ENCODE measurements around the gene ASB8.
"Not testable (repeated sequence)": the region's sequence is repeated elsewhere in the genome, so short reads cannot be mapped to it uniquely, and the experiment has no call there.

The ASB8 gene

DNA sequence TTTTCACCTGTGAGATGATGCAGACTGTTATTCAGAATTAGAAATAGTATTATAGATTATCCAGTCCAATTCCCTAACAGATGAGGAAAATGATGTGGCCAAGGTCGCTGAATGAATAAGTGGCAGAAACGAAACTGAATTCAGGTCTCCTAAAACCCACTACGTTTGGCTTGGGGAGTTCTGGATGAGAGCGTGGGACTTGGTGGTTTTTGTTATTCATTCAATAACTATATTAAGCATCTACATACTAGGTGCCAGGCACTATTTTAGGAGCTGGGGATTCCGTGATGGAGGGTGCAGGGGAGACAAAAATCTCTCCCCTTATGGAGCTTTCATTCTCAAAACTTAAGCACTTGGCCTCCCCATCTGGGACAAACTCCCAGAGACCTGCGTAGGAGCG, 25.3 kb upstream of the ASB8 start:
- DNase-seq: no peak

DNA sequence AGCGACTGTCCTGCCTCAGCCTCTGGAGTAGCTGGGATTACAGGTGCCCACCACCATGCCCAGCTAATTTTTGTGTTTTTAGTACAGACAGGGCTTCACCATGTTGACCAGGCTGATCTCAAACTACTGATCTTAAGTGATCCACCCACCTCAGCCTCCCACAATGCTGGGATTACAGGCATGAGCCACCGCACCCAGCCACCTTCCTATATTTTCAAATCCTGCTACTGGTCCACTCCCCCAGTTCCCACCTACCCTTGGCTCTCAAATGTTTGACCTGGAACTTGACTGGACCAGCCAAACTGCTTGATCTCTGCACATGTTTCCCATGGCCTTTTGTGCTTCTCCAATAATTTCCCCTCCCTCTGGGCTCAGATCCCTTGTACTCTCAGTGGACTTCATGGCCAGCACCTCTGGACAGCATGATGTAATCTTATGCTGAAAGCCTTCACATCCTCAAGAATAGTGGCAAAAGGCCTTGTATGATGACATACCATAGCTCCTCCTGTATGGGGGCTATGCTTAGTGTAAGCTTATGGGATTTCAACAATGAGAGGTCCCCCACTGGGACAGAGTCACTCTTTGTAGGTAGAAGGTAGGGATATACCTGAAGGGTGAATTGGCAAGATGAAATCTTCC, 23.7 kb upstream of the ASB8 start:
- DNase-seq: no peak

DNA sequence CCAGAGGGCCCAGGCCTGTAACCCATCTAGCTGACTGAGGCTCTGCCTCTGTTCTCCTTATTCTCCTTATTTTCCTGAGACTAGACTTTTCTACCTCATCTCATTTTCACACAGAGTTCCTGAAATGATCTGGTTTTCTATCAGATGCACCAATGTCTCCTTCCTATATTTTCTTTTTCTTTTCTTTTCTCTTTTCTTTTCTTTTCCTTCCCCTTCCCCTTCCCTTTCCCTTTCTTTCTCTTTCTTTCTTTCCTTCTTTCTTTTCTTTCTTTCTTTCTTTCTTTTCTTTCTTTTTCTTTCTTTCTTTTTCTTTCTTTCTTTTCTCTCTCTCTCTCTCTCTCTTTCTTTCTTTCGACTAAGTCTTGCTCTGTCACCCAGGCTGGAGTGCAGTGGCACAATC, 23.1 kb upstream of the ASB8 start:
- no peak for DNase-seq

DNA sequence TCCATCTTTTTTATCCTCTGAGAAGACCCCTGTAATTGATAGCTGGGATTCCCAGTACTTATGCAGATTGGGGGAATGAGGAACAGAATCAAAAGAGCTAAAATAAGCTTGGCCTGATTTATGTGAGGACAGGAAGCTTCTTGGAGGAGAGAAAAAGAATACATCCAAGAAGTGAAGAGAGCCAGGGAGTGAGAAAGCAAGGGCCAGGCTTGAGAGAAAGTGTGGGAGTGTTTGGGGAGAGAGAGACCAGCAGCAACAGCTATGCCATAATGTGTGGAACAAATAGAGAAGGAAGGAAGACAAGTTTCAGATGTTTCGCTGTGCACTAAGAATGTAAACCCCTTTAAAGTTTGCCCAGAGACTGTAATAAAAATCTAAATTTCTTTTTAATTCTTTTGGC, 22.2 kb upstream of the ASB8 start:
- DNase-seq: no peak

DNA sequence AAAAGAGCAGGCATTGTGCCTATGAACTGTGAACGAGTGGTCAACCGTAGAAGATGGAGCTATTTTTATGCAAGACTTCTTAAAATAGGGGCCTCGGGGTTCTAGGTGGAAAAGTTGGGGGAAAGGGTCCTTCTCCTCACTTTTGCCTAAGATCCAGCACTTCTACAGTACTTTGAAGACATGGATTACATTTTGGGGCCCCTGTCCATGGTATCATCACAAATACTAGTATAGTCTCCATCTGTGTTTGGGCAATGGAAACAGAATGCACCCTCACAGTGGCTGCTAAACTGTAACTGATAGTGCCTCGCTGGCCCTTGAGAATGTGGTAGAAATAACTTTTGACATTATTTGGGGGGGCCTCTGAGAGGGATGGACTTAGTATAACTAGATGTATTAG, 20.7 kb upstream of the ASB8 start:
- no peak for DNase-seq

DNA sequence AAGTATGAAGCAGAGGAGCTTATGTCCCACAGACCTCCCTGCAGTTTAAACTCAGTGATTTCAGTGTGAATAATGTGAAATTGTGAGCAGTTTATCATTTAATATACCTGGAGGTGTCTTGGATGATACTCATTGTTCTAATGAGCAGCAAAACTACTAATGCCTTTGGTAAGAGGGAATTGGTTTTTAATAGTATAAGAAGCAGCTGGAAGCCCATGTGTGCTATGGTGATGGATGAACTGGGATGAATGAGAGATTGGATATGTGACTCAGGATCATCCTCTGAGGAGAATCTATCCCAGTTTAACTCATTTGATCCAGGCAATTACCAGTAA, 19.1 kb upstream of the ASB8 start:
- DNase-seq: no peak

DNA sequence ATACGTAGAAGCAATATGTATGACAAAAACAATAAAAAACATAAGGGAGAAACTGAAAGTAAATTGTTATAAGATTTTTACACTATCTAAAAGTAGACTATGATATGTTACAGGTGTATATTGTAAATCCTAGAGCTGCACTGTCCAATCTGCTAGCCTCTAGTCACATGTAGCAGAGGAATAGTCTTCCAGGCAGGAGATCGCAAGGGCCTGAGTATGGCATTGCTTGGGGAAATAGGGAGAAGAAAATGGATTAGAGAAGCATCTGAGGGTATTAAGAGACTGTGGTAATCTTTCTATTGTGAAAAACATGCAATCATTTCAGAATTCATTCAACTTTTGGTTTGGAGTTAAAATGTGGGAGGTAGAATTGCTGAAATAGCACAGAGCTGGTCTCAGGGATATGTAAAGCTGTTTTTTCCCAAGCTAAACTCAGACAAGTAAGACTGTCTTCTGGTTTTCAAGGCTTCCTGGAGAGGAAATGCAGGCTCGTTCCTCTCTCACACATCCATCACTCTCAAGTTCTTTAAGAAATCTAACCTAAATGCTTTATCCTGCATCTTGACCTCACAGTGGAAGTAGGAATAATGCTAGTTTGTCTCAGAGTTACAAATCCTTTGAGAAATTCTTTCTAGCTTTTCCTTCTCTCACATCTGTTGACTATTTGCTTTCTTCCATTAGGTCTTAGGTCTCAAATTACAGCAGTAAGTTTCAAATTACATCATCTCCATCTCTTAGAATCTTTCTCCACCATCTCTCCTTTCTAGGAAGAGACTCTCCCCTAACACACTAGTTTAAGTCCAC, 18.5 kb upstream of the ASB8 start:
- DNase-seq: no peak

DNA sequence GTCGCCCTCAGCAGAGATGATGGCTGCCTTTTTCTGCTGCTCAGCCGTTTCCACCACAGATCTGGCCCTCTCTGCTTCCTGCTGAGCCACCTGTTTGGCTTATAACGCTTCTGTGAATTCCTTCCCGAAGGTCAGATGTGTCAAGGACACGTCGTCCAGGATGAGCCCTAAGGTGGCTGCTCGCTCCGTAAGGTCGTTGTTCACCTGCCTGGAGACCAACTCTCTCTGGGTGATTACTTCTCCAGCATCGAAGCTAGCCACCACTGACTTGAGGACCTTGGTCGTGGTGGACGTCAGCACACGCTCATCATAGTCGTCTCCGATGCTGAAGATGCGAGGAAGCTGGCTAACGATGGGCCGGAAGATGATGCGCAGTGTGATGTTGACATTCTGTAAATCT, 11.7 kb upstream of the ASB8 start:
- DNase-seq: no peak

DNA sequence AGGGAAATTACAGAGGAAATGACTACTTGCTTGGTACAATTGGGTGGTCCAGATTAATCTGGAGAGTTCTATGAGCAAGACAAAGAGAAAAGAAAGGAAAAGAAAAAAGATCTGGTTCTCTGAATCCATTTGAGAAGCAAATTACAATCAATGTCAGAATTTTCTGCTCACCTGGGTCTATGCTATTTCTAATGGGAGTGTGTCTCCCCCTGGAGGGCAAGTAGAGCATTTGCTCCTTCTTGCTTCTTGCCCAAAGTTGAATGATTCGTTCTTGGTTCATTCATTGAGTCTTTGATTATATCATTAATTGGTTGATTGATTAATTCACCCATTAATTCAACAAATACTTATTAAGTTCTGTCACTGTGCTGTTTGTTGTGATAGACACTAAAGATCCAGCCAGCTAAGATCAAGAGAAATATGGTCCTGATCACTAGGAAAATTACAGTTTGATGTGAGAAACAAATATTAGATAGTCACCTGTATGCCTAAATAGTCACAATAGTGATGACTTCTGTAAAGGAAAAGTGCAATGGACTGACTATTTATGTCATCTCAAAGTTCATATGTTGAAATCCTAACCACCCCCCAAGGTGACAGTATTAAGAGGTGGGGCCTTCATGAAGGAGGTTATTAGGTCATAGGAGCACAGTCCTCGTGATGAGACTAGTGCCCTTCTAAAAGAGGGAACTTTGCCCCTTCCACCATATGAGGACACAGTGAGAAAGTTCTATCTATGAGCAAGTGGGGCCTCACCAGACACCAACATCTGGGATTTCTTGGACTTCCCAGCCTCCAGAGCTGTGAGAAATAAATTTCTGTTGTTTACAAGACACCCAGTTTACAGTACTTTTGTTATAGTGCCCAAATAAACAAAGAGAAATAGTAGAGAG, 8.0 kb upstream of the ASB8 start:
- DNase-seq: peak; percentile 3

DNA sequence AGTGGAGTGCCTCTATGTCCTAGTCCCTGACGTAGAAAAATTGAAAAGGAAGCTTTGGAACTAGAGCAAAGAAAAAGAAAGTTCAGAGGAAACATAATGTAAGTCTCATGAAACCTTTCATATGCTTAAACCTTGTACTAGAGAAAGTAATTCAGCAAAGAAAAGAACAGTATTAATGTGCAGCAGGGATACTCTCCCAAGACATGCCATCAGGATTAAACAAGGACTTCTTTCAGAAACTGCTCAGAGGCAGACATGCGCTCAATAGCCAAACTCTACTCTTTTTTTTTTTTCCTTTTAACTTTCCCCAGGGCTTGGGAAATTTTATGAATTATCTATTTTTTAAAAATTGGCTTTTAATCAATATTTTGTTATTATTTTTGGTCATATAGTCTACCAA, 7.1 kb upstream of the ASB8 start:
- DNase-seq: no peak

DNA sequence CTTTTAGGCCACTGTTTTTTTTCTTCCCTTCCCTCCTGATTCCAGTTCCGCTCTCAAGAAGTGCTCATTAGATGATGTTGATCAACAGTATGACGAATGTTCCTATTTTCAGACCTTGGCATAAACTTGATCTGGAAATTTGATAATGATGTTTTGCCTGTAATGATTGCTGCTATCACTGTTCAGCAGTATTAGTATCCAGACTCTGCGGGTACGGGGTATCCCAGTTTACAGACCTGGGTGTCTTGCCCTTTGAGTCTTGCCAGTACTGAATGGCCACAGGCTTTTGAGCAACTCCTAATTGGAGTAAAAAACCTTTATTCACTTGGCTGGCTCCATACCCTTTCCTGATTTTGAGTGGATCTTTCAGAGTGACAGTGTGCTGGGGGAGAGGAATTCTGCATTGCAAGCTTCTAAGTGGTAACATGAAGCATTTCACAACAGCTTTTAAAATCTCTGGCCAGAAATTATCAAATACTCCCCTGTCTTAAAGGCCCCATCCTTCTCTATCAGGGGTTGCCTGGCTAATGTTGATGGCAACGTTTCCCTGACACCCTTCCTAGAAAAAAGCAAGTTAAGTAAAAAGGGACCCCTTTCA, 5.9 kb upstream of the ASB8 start:
- no peak for DNase-seq

DNA sequence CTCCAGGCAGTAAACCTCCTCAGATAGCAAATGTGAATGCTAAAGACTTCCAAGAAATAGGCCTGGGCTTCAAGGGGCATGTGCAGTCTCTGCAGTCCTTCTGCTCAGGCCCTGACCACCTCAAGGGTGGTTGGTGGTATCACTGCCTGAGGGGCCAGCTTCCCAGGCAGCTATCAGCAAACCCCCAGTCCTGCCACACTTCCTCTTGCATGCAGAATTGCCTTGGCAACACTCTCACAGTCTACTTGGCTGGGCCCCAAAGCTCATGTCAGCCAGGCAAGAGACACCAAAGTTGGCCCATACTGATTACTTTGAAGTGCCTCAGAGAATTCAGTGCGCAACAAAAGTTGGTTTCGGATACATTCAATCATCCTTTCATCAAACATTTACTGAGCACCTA, 3.5 kb upstream of the ASB8 start:
- DNase-seq: no peak

DNA sequence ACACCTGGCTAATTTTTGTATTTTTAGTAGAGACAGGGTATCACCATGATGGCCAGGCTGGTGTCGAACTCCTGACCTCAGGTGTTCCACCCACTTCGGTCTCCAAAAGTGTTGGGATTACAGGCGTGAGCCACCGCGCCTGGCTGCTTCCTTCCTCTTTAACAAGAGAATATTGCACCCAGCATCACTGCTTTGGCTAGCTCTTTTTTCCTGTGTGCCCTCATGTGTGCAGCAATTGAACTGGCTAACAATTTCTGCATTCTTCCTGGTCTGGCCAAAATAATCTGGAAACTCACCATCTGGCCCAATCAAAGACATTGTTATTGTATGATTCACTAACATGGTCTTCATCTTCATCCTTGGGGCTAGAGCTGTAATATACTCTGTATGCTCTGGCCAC, 2.7 kb upstream of the ASB8 start:
- no peak for DNase-seq

DNA sequence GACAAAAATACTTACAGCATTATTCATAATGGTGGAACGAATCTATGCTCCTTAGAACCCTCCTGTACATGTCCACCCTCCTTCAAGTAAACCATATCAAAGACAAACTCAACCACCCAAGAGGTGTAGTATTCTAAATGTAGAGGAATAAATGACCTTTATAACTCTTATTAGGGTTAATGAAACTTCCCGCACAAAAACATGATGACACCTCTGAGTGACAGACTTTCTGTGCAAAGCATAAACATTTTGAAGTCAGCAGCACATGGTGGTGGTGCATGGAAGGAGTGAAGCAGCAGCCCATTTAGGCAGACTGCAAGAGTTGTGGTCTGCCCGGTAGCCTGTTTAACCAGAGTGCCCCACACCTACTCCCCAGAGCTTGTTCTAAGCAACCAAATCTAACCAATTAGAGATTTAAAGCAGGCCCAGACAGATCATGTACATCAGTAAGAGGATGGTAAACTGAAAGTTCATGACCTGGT, 615 bp upstream of the ASB8 start:
- DNase-seq: no peak

DNA sequence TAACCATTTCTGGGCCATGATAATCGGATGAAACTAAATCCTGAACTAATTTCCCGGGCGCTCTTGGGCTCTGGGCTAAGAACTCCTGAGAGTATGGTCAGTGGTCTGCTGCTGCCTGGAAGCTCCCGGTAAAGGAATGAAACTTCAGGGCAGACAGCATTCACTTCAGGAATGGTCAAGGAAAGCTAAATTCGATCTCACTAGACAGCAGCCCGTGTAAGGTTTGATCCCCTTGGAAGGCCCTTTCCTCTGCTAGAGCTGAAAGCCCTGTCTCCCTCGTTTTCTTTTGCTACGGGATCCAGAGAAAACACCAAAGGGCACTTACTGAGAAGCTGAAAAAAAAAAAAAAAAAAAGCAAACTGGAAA, 680 bp downstream of the ASB8 start:
- no peak for DNase-seq

DNA sequence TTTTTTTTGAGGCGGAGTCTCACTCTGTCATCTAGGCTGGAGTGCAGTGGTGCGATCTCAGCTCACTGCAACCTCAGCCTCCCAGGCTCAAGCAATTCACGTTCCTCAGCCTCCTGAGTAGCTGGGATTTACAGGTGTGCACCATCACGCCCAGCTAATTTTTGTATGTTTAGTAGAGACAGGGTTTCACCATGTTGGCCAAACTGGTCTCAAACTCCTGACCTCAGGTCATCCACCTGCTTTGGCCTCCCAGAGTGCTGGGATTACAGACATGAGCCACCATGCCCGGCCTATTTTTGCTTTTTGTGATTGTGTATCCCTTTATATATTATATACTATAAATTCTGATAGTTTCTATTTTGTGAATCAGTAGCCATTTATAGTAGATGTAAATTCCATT, 1.5 kb downstream of the ASB8 start:
- not testable (repeated sequence) for DNase-seq

DNA sequence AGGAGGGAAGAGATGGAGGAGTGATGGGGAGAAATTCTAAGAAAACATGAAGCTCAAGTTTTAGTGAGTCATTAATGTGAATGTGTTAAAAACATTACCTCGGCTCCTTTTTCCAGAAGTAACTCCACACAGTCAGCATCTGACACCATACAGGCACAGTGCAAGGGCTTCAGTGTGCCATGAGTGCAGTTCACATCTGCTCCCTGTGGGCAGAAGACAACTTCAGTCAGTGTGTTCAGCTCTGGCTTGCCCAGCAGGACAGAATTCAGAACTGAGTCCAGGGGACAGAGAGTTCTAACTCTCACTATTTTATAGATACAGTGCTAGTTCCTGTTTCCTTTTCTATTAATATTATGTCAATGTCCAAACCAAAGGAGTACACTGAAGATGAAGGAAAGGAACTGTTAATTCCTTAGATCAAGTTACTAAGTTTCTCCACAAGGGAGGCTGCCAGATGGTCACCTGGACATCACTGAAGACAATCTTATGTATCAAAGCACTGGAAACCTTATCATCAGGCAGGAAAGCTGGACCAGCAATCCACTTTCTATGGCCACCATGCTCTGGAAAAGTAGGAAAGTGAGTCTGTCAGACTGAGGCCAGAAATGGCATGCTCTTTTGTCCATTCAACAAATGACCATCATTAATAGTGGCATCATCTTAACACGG, 6.1 kb downstream of the ASB8 start:
- no peak for DNase-seq

DNA sequence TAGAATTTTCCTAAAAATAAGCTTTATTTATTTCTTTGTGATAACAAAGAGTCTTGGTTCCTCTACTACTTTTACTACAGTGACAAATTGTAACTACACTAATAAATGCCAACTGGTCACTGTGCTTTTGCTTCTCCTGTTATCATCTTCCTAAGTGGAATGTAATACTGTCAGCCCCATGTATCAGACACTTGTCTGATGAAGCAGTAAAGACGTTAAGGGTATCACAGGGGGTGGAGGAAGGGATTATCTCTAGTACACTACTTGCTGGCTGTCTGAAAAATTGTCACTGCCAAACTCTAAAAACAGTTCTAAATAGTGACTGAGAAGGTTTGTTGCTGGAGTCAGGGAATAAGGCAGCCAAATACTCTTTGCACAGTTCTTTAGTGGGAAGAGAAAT, 11.3 kb downstream of the ASB8 start:
- no peak for DNase-seq

DNA sequence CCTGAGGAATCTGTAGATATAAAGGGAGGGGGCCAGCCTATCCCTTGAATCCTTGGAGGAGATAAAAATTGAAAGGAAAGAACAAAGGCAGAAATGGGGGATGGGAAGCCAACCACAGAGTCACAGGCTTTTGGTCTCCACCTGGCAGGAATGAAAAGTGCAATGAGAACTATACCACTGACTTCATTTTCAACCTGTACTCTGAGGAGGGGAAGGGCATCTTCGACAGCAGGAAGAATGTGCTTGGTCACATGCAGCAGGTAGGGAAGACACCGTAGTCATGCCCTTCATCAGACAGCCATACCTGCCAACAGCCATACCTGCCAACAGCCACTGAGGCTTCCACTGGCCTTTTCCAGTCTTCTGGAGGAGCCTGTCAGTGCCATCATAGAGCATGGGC, 13.4 kb downstream of the ASB8 start:
- DNase-seq: no peak

DNA sequence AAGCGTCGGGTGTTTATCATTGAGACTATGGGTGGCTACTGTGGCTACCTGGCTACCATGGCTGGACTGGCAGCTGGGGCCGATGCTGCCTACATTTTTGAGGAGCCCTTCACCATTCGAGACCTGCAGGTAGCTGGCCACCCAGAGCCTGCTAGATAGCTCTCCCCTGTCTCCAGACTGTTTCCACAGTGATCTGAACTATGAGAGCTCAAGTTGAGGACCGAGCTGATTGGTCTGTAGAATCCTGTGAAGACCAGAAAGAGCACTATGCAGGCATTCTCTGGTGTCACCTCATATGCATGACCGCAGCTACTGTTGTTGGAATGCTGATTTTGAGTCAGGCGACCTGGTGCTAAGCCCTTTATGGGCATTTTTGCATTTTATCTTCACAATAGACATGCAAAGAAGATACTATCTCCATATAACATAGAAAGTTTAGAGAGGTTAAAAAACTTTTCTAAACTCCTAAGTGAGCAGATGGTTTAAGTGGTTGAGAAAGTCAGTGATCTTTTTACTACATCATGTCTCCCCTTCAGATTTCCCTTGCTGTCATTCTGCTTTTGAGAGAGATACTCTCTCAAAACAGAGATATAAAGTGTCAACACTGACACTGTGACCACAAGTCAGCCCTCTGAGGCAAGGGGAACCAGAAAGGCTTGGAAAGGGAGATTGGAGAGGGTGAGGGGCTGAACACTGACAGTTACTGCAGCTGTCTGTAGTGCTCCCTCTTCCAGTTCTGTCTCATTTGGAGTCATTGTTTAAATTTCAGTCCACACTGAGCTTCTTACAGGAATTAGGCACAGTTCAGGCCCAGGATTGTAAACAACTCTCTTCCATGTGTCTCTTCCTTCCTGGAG, 14.3 kb downstream of the ASB8 start:
- DNase-seq: no peak

DNA sequence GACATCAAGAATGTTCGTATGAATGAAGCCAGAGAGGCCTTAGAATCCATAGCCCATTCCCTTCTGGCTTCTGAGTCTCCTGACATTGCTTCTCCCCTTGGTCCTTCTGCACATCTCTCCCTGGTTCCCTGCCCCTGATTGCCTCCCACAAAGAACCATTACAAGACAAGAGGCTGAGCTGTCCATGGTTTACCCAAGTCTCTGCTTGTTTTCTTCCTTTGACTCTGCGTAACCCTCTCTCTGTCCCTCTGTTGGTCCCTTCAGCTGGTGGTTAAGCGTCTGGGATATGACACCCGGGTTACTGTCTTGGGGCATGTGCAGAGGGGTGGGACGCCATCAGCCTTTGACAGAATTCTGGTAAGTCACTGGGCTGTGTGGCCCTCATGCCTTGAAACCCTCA, 22.3 kb downstream of the ASB8 start:
- no peak for DNase-seq

DNA sequence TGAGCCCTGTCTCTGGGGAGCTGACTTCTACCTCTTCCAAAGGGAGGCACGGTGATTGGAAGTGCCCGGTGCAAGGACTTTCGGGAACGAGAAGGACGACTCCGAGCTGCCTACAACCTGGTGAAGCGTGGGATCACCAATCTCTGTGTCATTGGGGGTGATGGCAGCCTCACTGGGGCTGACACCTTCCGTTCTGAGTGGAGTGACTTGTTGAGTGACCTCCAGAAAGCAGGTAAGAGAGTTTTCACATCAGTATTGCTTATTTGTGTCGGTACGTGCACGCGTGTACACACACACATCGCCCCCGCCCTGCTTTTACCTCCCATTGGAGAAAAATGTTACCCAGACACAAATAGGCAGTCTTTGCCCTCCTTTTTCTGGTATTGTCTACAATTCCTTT, 24.5 kb downstream of the ASB8 start:
- DNase-seq: no peak
